HEK293 (cell line): ENCODE results near the gene ARHGAP6.

Source experiments
- CTCF ChIA-PET: fragments of 350-600 bp; formaldehyde crosslinking; extraction: SDS; loops from one replicate; lab custom pipeline; 2021; ENCODE audit warnings: antibody characterized with exemption; lab: Yijun Ruan, JAX
- POLR2A ChIA-PET: fragments of 300-600 bp; formaldehyde crosslinking; extraction: SDS; loops from one replicate; lab custom pipeline; 2020; ENCODE audit warnings: antibody characterized with exemption, inconsistent platforms; lab: Yijun Ruan, JAX
- H3K27ac ChIP-seq: fragments of 200-500 bp; sonication (Bioruptor generic); 2 replicates; pipeline ENCODE4 v1.5.1; 2014; ENCODE audit warnings: low read depth, low read length, control low read depth, inconsistent platforms; ENCODE audit errors: extremely low read depth
- H3K36me3 ChIP-seq, 2 experiments: fragments of 200-500 bp in 1 of 2; sonication (Bioruptor generic) in 1 of 2; 1 replicate in 1 of 2; 2 replicates in 1 of 2; pipeline ENCODE4 v1.5.1; 2014 to 2017; ENCODE audit warnings: inconsistent platforms in 2 of 2, low read length in 2 of 2; ENCODE audit not compliant: control insufficient read depth in 2 of 2, insufficient read depth in 1 of 2
- H3K4me1 ChIP-seq: fragments of 200-500 bp; sonication (Bioruptor generic); 2 replicates; pipeline ENCODE4 v1.5.1; 2014; ENCODE audit warnings: mild to moderate bottlenecking, low read length, inconsistent platforms; ENCODE audit not compliant: control insufficient read depth, insufficient read depth
- H3K4me3 ChIP-seq: 2 replicates; pipeline ENCODE4 v1.5.1; 2011; ENCODE audit warnings: low read depth, mild to moderate bottlenecking, control low read depth, low read length, moderate library complexity
- H3K9me3 ChIP-seq: fragments of 200-500 bp; sonication (Bioruptor generic); 2 replicates; pipeline ENCODE4 v1.5.1; 2014; ENCODE audit warnings: low read depth, low read length, inconsistent platforms; ENCODE audit not compliant: control insufficient read depth, insufficient read depth
- KLF7 ChIP-seq: fragments of 450-650 bp; formaldehyde crosslinking; IDR thresholded peaks from 2 replicates; pipeline ENCODE4 v1.5.1; 2016; ENCODE audit warnings: missing biosample characterization, missing genetic modification characterization, borderline replicate concordance
- MZF1 ChIP-seq: fragments of 450-650 bp; formaldehyde crosslinking; IDR thresholded peaks from 2 replicates; pipeline ENCODE4 v1.5.1; 2017; ENCODE audit warnings: missing biosample characterization, missing genetic modification characterization, borderline replicate concordance
- PRDM1 ChIP-seq: fragments of 450-650 bp; formaldehyde crosslinking; IDR thresholded peaks from 2 replicates; pipeline ENCODE4; 2016; ENCODE audit warnings: missing biosample characterization, missing genetic modification characterization
- PRDM2 ChIP-seq: fragments of 450-650 bp; formaldehyde crosslinking; IDR thresholded peaks from 2 replicates; pipeline ENCODE4 v1.5.1; 2016; ENCODE audit warnings: missing biosample characterization, missing genetic modification characterization, borderline replicate concordance
- YY1 ChIP-seq: fragments of 450-650 bp; formaldehyde crosslinking; IDR thresholded peaks from 2 replicates; pipeline ENCODE4 v1.5.1; 2018; ENCODE audit warnings: missing biosample characterization, missing genetic modification characterization
- ZBTB20 ChIP-seq: fragments of 450-650 bp; formaldehyde crosslinking; IDR thresholded peaks from 2 replicates; pipeline ENCODE4 v1.5.1; 2016; ENCODE audit warnings: missing biosample characterization, missing genetic modification characterization
- ZBTB6 ChIP-seq: fragments of 450-650 bp; formaldehyde crosslinking; IDR thresholded peaks from 2 replicates; pipeline ENCODE4 v1.5.1; 2017; ENCODE audit warnings: missing biosample characterization, missing genetic modification characterization
- ZBTB7A ChIP-seq: fragments of 450-650 bp; formaldehyde crosslinking; IDR thresholded peaks from 2 replicates; pipeline ENCODE4 v1.5.1; 2016; ENCODE audit warnings: low read depth, missing biosample characterization, missing genetic modification characterization
- ZNF140 ChIP-seq: fragments of 450-650 bp; formaldehyde crosslinking; IDR thresholded peaks from 2 replicates; pipeline ENCODE4 v1.5.1; 2016; ENCODE audit warnings: missing biosample characterization, missing genetic modification characterization
- ZNF148 ChIP-seq: fragments of 450-650 bp; formaldehyde crosslinking; IDR thresholded peaks from 2 replicates; pipeline ENCODE4 v1.5.0; 2017; ENCODE audit warnings: missing biosample characterization, missing genetic modification characterization, borderline replicate concordance
- ZNF184 ChIP-seq: fragments of 450-650 bp; IDR thresholded peaks from 2 replicates; pipeline ENCODE4 v1.5.1; 2018; ENCODE audit warnings: missing biosample characterization, mild to moderate bottlenecking, missing genetic modification characterization
- ZNF202 ChIP-seq: fragments of 450-650 bp; formaldehyde crosslinking; IDR thresholded peaks from 2 replicates; pipeline ENCODE4 v1.5.1; 2016; ENCODE audit warnings: missing biosample characterization, missing genetic modification characterization, borderline replicate concordance
- ZNF26 ChIP-seq: fragments of 450-650 bp; formaldehyde crosslinking; IDR thresholded peaks from 2 replicates; pipeline ENCODE4 v1.5.1; 2016; ENCODE audit warnings: missing biosample characterization, missing genetic modification characterization
- ZNF362 ChIP-seq: fragments of 450-650 bp; formaldehyde crosslinking; IDR thresholded peaks from 2 replicates; pipeline ENCODE4 v1.5.1; 2016; ENCODE audit warnings: missing biosample characterization, missing genetic modification characterization
- ZNF48 ChIP-seq: fragments of 450-650 bp; formaldehyde crosslinking; IDR thresholded peaks from 2 replicates; pipeline ENCODE4 v1.5.1; 2016; ENCODE audit warnings: missing biosample characterization, missing genetic modification characterization
- ZNF549 ChIP-seq: fragments of 450-650 bp; IDR thresholded peaks from 2 replicates; pipeline ENCODE4 v1.5.1; 2018; ENCODE audit warnings: missing biosample characterization, missing genetic modification characterization, mild to moderate bottlenecking, inconsistent platforms, moderate library complexity
- ZNF654 ChIP-seq: fragments of 450-650 bp; formaldehyde crosslinking; IDR thresholded peaks from 2 replicates; pipeline ENCODE4 v1.5.1; 2016; ENCODE audit warnings: low read depth, missing biosample characterization, missing genetic modification characterization
- ZNF747 ChIP-seq: fragments of 450-650 bp; formaldehyde crosslinking; IDR thresholded peaks from 2 replicates; pipeline ENCODE4 v1.5.1; 2016; ENCODE audit warnings: missing biosample characterization, missing genetic modification characterization

The ARHGAP6 gene

GRCh38 chrX:11555759-11556158 lies 110.0 kb downstream of the ARHGAP6 start:
- Histone ChIP-seq H3K27ac (no peak overlapping the region), H3K36me3 (no peaks in the 10 kb centered on the region), H3K4me1 (no peaks in the 10 kb centered on the region), H3K4me3 (no peak overlapping the region), H3K9me3 (no peaks in the 10 kb centered on the region)
- ChIA-PET POLR2A (no interaction called here), CTCF (interaction anchor here (0.7 kb wide), 1 partner anchor 10 kb away, joined by 3 read pairs; no protein-coding TSS in a partner anchor)
- TF ChIP-seq ZNF140 (tag by site-specific recombination) (no peak), ZNF26 (tag by site-specific recombination) (no peak), PRDM2 (no peak), ZNF148 (tag by site-specific recombination) (no peak), ZNF202 (tag by site-specific recombination) (no peak), ZNF48 (tag by site-specific recombination) (no peak), ZNF747 (tag by site-specific recombination) (no peak), MZF1 (no peak), KLF7 (tag by site-specific recombination) (no peak), ZNF654 (tag by site-specific recombination) (no peak), YY1 (no peak), ZBTB6 (tag by site-specific recombination) (no peak), ZBTB20 (tag by site-specific recombination) (no peak), ZBTB7A (tag by site-specific recombination) (no peak), ZNF362 (no peak), PRDM1 (no peak), ZNF184 (tag by site-specific recombination) (no peak), ZNF549 (tag by site-specific recombination) (no peak)
